Left kidney (tissue), 2 donors: ENCODE measurements around the gene IL11RA. TPM values are rescaled to one million over a fixed set of nuclear protein-coding genes. Genes with fewer than 3 reads are reported as not detected.
A peak's percentile ranks its signal among the peaks of the same experiment; 100 is the strongest.

Source experiments
- DNase-seq: peaks from one replicate; pipeline ENCODE4 v3.0.0-alpha.2; 2013
- polyA plus RNA-seq: library from polyadenylated mRNA; unstranded; fragments of 120-200 nt; gene quantifications from one replicate; pipeline ENCODE4 v1.2.1, GENCODE V29; 2013; ENCODE audit not compliant: insufficient read length

The IL11RA gene
- polyA plus RNA-seq, 1 donor, result 66.8 TPM

DNA sequence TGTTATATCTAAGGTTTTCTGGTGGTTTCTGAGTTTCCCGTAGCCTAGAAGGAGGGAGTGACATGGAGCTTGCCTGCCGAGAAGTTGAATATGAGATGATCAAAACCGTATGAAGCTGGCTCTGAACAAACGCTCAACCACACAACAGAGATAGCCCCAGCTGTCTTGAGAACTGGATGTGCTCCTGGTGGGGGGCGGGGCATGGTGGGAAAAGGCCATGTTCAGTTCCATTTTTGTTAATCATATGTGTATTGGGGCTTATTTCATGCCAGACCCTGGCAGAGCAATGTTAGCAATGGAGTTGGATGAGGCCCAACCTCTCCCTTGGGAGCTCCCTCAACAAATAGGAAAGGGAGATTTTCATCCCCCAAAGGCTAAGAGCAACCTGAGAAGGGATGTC, 34.2 kb downstream of the IL11RA start:
- DNase-seq, result no peak

GRCh38 chr9:34686732-34687131, 34.7 kb downstream of the IL11RA start:
- DNase-seq, result no peak

DNA sequence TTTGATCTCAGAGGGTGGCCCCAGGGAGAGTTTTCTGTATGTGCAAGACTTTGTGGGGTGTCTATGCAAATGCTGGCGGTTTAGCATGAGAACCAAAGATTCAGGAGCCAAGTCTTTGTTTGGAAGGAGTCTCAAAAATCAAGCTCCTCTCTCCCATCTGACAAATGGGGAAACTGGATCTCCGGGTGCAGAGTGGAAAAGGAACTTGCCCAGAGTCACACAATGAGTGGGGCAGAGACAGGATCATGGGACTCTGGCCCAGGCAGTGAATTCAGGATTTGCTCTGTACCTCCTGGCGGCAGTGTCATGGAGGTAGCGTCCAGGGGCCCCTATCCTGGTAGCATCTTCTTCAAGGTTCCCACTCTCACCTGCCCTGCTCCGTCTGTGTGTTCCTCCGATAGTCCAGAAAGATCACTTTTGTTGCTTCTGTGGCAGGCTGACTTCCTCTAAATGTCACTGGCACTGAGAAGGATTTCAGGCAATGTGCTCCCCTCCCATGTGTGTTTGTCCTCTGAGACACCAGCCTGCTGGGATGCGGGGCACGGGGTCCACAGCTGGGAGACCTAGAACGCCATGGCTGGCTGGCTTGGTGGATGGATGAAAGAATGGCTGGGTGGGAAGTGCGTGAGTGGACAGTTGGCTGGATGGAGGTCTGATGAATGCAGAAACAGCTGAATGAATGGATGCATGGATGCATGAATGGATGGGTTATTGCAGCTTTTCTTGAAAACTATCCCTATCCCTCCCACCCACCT, 35.5 kb downstream of the IL11RA start:
- DNase-seq, result no peak

- no peak for DNase-seq
These were observed 36.5 kb downstream of the IL11RA start for GRCh38 chr9:34688329-34689115.

- DNase-seq, result no peak
These were observed 37.1 kb downstream of the IL11RA start for GRCh38 chr9:34689116-34689470.

DNA sequence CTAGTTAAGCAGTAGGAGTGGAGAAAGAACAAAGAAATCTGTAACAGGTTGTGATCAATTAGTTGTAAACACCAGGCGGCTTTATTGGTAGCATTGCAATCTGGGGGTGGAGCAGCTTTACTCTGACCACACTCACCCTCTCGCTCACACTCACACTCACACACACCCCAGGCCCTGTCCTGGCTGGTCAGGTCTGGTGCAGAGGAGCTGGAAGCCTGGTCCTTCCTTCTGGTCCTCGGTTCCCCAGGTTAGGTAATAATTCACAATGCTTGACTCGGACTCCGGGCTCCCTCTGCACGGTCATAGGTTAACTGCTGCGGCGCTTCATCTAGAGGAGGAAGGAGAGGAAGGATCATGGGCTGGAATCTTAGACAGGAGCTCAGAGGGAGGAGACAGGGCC, 37.5 kb downstream of the IL11RA start:
- no peak for DNase-seq

GRCh38 chr9:34690983-34691935, 39.3 kb downstream of the IL11RA start, which contains the start of gene CCL19:
CCL19 (minus strand) TSS chr9:34691276; CDS start chr9:34691139, 137 bp downstream.
- DNase-seq, result no peak

DNA sequence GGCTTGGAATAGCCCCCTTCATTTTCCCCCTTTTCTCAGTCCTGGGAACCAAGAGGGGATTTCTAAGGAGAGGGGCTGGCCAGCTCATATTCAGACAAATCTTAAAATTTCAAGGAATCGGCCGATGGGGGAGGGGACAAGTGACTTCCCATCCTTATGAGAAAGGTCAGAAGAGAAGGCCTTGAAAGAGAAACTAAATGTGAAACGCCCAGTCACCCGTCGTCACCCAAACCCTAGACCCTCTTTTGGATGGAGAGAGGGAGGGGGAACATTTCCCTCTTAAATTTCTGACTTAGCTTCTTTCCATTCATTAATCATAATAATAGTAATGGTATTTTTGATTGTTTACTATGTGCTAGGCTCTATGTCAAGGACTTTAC, 39.9 kb downstream of the IL11RA start:
- DNase-seq, result no peak

DNA sequence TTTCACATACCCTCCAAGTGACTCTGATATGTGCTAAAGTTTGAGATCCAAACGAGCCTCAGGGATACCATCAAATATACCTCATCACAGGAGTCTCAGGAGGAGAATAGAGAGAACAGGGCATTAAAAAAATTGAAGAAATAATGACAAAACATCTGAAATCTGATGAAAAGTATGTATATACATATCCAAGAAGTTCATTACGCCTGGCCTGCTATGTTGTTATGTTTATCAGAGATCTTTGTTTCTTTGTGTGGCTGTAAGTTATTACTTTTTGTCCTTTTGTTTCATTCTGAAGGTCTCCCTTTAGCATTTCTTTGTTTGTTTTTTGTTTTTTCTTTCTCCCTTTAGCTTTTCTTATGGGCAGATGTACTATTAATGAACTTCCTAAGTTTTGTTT, 41.6 kb downstream of the IL11RA start:
- DNase-seq, result no peak

DNA sequence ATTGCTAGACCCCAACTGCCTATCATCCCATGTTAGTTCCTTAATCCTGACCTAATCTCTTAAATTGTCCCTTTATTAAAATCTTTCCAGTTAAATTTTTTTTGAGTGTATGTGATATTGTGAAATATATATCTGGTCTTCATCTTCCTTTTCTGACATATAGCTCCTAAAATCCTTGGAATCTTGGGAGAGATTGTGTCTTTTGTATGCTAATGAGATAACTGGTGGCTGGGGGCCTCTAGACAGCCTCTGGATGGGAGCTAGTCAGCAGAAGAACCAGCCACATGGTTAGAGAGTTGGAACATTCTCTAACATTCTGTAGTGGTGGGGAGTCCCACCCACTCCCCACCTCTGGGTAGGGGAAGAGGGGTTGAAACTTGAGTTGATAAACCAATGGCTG, 42.8 kb downstream of the IL11RA start:
- DNase-seq, result no peak

DNA sequence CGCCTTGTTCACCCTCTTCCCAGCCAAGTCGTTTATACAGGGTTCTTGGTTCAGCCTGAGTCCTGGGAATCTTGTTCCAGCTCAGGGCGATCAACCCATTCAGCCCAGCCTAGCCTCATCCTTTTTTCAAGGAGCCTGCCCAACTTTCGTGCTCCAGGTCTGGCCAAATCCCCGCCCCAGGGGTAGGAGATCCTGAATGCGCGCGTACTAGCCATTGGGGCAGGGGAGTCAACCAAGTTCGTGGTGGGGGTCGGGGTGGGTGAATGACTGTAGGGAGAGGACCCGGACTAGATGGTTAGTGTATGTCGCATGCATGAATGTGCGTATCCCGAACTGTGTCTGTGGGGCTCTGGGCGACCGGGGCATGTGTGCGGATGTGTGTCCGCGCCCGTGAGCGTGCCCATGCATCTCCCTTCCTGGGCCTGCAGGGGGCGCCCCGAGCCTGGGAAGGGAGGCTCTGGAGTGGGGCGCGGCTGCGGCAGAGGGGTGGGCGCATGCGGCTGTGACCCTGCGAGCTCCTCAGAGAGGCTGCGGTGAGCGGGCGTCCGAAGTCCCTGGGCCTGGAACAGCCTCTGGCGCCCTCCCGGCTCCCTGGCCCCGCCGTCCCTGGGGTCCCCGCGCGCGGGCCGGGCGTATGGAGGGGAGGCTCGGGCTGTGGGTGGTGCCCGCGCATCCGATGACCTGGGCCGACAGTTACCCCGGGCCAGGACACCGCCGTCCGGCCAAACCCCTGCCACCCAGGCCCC, 49.2 kb downstream of the IL11RA start:
- DNase-seq, result peak; percentile 71

DNA sequence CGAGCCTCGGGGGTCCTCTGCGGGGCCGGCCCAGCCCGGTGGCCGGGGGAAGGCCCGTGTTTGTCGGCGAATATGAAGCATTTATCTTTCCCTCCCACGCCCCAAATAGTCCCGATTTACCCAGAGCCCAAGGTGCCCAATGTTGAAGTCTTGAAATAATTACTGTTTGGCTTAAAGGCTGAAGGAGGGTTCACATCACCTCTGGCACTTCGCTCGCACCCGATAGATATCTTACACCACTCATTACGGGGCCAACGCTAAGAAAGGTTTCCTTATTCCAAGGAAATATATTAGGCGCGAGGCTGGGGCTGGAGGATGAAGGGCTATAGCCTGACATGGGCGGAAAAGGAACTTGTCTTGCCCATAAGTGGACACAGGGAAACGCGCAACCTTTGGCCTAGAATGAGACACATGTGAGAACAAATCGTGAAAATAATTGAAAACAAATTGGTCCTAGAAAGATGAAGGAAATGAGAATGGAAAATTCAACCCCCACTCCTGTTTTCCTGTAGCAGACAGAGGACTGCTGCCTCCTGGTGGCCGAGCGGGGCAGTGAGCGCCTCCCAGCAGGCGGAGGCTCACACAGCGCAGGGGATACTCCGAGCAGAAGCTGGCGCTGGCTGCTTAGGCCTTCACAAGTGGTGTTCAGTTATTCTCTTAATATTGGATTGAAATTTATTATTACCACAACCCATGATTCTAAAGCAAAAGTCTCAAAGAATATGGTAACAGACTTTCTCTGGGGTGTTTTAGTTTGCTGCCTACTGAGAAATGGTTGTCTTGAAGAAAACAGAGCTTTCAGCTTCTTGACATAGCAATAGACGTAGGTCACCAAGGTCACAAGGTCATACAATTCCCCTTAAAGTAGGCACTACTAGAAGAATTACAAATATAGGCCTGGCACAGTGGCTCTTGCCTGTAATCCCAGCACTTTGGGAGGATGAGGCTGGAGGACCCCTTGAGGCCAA, 50.1 kb downstream of the IL11RA start:
- peak; percentile 71 for DNase-seq

- DNase-seq, result no peak
These were observed 55.1 kb downstream of the IL11RA start for GRCh38 chr9:34707130-34707529.

GRCh38 chr9:34709196-34709978, 57.4 kb downstream of the IL11RA start:
- DNase-seq, result no peak

GRCh38 chr9:34710023-34710422, 58.0 kb downstream of the IL11RA start, which contains the start of gene CCL21:
CCL21 (minus strand) TSS chr9:34710136; CDS start chr9:34710066, 70 bp downstream.
- DNase-seq, result no peak
